DMS153 treated with DMSO at 0.1 percent for 48 hours (cell line): ENCODE results near the gene DGKH.
"Not testable (repeated sequence)": the region's sequence is repeated elsewhere in the genome, so short reads cannot be mapped to it uniquely, and the experiment has no call there.

Experiments
- DNase-seq: peaks from one replicate; lab custom pipeline; 2025; ENCODE audit not compliant: unreplicated experiment; lab: John Stamatoyannopoulos, UW

DGKH gene

DNA sequence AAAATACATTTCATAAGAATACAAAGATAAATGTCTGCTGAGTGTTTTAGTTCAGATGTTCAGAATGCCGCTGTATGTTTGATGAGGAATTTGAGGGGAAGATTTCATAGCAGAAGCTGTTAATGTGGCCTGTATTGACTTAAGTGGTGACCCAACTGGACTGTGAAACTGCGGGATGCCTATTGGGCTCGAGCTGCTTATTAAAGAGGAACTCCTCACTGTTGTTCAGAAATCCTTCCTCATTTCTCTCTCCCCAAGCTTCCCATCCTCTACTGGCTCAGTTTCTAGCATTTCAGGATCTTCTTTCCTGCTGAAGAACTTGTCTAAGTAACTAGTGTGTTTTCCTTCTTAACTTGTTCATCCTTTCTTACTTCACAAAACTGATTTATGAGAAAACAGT lies 20.4 kb downstream of the DGKH start:
- no peak for DNase-seq

DNA sequence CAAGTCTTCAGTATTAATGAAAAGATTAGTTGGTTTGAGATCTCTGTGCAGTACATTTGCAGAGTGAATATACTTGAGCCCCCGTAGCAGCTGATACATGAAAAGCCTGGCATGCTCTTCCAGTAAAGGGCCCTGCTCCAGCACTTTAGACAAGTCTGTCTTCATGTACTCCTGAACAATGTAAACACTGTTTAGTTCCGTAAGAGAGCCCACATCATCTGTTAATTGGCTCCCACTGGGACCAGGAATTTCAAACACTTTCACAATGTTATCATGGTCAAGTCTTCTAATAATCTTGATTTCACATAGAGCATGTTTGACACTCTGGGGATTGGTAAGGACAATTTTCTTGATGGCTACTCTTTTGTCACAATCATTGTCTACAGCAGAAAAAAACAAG lies 22.2 kb downstream of the DGKH start:
- not testable (repeated sequence) for DNase-seq

DNA sequence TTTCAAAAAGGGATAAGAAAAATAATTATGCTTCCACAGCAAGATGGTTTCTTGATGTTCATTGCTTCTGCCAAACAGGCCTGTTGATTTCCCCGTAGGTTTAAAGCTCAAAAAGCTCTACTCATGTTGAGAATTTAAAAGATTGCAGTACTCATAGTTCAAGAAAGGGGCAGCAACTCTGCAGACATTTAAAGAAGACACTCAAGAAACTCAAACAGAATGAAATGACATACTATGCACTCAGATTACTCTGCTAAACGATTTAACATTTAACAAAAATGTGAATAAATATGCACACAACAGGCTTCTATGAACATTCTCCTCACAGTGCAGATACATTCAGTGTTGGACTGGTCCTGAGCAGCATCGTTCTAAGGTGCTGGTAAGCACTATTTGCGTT lies 22.7 kb downstream of the DGKH start:
- DNase-seq: not testable (repeated sequence)

DNA sequence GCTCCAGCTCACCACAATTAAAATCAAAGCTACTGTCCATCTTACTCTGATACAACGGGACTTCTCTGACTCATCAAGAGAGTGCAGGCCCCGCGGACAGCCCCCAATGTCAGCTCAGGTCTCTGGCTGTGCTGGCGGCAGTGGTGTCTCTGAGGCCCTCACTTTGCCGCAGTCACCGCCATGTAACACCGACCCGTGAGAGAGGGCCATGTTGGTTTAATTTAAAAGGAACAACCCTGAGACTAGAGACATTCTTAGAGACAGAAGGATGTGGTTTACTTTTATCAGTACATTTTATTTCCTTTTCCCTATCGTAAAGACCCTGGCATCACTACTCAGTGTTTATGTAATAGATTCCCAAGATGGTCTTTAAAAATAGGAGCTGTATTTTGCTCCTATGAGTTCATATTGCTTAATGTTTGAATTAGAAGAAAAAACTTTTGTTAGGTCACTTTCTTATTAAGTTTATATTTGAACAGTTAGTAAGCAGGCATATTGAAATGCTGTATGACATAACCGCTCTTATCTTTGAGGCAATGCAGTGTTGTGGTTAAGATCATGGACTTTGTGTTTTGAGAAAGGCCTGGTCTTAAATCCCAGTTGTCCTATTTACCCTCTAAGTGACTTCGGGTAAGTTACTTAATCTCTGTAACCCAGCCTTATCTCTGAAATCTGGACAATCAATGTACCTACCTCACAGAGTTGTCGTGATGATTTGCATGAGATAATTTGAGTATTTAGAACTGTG lies 23.4 kb downstream of the DGKH start:
- DNase-seq: no peak

DNA sequence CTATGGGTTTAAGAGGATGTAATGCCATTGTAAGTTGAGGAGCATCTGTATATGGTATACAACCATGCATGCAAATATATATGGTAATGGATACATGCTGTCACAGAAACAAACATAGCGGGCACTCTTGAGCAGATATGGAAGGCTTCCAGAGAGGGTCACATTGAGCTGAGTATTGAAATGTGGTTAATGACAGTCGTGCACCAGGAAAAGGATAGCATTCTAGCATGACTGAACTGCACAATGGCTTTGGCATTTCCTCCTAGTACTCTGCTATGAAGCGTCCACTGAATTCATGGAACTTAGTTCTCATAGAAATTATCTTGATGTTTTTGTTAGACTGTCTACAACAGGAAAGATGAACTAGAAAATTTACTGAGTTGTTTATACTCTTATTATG lies 25.2 kb downstream of the DGKH start:
- no peak for DNase-seq

DNA sequence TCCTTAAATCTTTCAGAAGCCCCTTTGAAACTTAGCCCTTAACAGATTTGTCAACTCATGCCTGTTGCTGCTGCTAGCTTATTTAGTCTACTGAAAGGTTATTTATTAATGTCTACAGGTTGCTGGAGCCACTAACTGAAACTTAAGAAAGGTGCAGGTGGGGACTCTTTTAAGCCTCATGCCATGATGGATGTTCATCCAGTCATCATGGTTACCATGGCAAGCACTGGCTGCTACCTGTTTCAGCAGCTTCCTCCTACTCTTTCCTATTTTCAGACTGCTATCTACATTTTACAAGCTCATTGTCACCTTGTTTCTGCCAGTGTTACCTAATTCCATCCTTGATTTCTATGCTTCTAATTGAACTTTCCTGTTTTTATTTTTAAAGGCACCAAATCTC lies 27.1 kb downstream of the DGKH start:
- DNase-seq: no peak

DNA sequence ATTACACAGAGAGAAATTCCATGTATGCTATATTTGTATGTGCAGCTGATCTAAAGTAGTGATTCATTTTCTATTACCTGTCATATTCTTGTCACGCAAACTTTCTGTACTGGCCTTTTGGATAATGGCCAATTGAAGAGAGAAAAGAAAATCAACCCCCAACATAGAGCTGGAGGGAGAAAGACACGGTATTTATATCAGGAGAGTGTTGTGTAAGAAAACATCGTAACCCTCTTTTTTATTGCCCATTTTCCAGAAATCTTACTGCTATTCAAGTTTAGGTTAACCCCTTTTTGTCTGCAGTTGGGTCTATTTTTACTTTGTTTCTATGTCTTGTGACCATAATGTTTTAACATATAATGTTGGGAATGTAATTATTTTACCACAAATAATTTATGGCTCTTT lies 27.9 kb downstream of the DGKH start:
- no peak for DNase-seq

DNA sequence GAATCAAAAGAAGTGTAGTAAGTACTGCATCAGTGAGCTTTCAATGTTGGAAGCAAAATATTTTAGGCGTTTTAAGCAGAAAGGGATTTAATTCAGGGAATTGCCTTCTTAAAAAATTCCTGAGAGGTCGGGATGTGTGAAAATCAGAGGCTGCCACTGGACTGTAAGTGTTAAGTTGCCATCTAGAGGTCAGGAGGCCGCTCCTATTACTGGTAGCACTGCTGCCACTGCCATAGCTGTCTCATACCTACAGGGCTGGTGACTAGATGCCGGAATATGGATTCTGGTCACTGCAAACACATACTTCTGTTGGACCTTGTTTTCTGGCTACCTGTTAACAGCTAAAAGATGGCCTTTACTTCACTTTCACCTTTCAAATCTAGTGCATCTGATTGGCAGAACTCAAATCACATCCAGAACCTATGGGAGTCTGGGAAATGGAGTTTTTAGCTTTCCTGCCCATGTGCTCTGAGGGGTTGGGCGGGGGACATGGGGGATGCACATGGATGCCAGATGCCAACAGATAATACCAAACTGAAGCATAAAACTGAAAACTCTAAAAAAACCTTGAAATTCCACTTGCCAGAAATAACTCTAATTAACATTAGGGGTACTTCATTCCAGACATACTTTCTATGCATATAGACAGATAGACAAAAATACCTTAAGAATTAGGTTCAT lies 29.8 kb downstream of the DGKH start:
- no peak for DNase-seq

DNA sequence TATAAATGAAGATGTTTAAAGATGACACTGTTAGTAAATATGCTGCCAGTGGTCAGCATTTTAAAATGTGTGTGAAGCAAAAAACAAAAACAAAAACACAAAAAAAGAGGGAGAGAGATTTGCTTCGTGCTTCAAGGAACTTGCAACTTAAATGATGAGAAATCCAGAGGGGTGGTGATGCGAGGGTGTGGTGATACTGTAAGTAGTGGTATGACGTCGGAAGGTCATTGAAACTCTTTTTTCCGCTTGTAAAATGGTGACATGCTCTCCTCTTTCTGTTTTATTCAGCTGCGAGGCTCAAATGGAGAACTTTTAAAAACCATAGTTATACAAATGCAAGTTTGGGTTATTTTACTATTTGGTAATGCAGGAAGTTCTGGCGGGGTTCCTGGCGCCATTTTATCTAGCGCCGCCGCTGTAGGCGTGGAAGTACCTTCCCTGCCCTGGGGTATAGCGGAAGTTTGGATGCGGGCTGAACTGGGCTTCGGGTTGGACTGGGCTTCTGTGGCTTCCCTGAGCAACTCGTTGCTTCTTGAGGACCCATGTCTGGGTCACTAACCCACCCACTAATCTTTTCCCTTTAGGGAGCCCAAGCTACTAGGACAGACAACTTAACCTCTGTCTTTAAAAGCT lies 34.8 kb downstream of the DGKH start:
- DNase-seq: no peak

DNA sequence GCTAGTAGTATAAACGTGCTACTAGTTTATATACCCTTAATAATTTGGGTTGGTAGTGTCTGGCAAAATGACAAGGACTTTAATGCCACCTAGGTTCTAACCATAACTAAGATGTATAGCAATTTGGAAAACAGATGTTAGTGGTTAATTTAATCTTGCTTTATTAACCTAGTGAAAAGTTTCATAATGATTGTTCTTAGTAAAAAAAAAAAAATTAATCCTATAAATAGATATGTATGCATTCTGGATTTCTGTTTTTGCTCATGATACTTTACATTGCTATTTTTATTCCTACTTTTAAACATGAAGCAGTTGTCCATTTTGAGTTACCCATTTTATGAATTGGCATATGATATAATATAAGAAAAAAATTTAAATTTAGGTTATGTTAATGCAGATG lies 36.3 kb downstream of the DGKH start:
- no peak for DNase-seq

DNA sequence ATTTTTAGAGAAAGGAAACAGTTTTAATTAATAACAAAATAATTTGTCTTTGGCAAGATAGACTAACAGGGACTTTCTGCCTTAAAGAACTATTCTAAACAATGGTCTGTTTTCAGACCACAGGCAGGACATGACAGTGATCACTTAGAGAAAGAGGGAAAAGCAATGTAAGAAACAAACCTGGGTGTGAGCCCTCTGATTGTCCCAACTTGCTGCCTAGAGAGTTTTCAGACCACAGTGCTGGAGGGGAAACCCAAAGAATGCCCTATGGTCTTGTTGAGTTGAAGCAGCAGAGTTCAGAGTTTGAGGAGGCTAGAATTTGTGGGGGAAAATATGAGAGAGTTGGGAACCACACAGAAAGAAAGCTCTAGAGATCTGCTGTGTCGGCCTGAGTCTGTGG lies 38.1 kb downstream of the DGKH start:
- DNase-seq: no peak

DNA sequence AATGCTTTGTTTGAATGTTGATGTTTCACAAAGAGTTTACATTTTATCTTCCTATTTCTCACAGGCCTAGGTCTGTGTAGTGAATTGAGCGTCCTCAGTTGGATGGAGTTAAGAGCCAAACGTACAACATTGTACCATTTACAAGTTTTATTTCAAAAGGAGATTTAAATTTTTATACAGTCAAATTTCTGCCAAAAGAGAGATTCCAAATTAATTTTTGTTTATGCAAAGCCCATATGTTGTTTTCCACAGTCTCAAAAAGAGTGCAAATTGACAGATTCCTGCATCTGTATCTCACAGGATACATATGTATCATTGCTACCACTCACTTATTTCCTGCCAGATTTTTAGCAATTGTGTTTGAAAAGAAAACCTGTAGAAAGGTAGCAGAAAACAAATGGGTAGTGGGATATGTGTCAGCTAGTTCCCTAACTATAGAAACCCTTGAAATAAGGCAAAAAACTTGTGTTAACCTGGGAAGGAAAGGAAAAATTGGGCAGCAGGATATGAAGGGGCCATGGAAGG lies 46.1 kb downstream of the DGKH start:
- DNase-seq: no peak

DNA sequence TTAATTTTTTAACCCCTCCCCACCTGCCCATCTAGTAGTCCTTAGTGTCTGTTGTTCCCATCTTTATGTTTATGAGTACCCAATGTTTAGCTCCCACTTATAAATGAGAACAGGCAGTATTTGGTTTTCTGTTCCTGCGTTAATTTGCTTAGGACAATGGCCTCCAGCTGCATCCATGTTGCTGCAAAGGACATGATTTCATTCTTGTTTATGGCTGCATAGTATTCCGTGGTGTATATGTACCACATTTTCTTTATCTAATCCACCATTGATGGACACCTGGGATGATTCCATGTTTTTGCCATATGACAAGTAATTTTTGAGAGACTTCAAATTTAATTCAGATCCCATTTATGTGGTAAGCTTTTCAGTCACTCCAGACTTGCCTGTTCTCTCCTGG lies 47.8 kb downstream of the DGKH start:
- not testable (repeated sequence) for DNase-seq

DNA sequence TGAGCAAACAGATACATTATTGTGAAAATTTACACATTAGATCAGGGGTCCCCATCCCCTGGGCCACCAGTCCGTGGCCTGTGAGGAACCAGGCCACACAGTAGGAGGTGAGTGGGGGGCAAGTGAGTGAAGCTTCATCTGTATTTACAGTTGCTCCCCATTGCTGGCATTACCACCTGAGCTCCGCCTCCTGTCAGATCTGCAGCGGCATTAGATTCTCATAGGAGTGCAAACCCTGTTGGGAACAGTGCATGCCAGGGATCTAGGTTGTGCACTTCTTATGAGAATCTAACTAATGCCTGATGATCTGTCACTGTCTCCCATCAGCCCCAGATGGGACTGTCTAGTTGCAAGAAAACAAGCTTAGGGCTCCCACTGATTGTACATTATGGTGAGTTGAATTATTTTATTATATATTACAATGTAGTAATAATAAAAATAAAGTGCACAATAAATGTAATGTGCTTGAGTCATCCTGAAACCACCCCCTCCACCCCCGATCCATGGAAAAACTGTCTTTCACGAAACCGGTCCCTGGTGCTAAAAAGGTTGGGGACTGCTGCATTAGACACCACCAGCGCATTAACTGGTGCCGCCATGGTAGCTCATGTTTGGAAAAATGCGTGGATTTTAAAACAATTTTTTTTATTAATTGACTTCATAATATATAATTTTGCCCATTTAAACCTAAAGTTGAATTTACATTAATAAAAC lies 51.7 kb downstream of the DGKH start:
- no peak for DNase-seq

DNA sequence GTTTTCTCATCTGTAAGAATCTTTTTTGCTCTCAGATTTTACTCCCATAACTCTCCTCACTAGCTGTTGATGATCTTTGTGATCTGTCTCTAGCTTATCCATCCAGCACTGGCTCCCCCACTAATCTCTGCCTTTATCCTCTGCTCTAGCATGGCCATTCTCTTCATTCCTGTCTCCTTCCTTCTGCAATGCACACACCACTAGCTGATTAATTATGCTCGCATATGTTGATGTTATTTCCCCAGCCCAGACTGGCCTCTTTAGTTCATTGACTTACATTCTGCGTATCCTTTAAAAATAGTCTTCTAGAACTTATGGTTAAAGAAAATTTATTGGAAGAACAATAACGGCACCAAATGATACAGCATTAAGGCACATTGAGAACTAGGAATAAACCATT lies 52.5 kb downstream of the DGKH start:
- DNase-seq: no peak

DNA sequence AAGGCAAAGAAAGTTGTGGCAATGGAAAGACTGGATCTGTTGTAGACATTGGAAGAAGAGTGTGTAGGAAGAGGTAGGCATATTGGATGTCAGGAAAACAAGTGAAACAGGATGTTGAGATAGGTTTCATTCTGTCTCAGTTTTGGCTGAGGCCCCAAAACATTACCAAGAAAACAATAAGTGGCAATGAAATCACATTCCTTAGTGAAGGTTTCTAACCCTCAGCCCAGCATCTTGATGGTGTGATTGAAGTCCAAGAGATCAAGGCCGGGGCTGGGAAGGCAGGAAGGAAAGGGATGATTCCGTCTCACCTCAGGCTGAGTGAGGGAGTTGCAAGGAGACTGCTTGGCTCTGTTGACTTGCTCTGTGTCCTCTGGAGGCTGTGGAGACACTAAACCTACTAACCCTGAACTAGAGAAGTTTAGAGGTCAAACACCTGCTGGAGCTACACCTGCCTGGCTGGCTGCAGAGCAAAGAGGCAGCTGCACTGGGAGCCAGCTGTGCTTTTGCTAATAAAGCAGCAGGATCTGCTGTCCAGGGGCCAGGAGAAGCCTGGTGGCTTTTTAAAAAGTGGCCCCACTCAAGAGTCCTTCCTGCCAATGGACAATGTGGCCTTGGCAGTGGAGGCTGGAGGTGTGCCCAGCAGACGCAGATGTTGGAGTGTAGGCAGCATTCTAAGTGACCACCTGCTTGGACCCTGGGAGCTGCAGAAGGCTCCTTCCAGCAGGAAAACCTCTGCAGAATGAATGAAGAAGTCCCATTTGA lies 53.6 kb downstream of the DGKH start:
- DNase-seq: no peak

DNA sequence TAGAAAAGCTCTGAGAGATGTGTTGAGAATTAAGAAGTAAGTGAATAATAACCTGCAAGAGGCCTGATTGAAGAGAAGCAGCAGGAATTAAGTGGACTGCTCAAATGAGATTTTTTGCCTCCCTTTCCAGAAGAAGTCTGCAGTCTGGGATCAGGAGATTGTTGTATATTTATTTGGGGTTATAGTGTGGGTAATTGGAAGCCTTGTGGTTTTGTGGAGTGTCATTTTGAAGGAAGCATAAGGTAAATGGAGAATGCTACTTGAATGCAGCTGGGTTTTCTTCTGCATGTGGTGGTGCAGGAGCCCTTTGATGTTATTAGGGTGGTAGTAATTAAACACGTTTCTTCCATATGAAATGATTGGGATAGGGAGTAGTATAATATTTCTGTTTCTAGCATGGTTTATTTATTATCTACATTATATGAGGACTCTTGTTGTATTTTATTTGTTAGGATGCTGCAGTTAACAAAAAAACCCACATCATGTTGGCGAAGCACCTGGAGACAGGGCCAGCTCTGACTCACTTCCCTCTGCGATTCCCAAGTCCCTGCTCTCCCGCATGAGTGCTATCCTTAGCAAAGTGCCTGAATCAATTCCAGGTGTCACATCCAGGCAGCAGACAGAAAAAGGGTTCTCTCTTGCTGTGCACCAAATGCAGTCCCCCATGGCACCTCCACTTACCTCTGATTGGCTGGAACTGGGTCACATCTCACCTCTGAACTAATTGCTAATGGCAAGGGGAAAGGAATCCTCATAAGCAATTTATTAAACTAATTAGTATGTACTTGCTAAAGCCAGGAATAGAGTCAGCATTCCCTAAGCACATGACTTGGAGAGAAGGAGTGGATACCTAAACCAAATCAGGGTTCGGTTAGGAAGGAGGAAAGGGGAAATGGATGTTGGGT lies 54.8 kb downstream of the DGKH start:
- DNase-seq: no peak

DNA sequence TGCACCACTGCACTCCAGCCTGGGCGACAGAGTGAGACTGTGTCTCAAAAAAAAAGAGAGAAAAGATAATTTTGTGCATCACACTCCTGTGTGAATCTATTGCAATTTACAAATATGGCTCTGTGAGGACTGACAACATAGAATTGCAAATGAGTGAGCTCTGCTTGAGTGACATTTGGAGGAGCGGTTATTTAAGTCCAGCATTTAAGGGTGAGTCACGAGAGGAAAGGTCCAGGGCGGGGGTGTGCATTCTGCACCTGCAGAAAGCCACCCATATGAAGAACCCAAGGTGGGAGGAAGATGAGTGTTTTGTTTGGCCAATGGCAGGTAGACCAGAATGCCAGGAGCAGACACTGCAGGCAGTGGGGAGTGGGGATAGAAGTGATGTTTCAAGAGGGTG lies 58.5 kb downstream of the DGKH start:
- DNase-seq: no peak

DNA sequence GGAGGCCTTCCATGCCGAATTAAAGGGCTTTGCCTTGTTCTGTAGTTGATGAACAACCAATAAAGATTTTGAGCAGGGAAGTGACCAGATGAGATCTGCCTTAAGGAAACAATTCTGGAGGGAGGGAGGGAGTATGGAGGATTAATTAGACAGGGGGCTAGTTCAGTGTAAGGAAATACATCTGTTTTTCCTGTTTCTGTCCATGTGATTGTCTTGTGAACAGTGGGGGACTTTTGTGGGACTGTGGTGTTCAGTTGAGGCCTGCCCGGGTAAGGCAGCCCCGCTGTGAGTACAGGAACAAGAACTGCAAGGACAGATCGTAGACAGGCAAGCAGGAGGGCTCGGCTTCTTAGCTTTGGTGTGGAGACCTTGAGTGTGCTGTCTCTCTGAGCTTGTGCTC lies 59.0 kb downstream of the DGKH start:
- DNase-seq: no peak

DNA sequence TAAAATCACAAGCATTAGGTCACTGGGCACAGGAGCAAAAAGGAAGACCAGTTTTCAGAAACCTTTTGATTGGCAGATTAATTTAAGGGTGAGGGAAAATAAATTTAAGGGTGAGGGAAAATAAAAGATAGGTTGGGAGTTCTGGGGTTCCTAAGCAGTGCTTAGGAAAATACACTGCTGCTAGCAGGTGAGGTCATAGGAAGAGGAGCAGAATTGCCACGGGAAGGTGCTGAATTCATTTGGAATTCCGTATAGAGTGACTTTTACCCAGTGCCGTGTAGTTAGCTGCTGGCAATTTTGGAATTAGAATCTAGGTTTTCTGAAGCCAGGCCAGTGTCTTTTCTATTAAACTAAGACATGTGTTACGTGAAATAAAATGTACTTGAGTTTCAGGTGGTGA lies 59.8 kb downstream of the DGKH start:
- no peak for DNase-seq
